Ishikawa (cell line): ENCODE data around the gene FAM124A.

Source experiments
- CEBPB ChIP-seq: IDR thresholded peaks from 2 replicates; pipeline ENCODE4 v1.6.1; 2012
- CREB1 ChIP-seq: IDR thresholded peaks from 2 replicates; pipeline ENCODE4 v1.6.1; 2012; ENCODE audit warnings: low read depth
- EGR1 ChIP-seq: IDR thresholded peaks from 2 replicates; pipeline ENCODE4 v1.6.1; 2012
- EP300 ChIP-seq: IDR thresholded peaks from 2 replicates; pipeline ENCODE4 v1.6.1; 2012; ENCODE audit warnings: borderline replicate concordance
- FOXM1 ChIP-seq: IDR thresholded peaks from 2 replicates; pipeline ENCODE4 v1.6.1; 2012; ENCODE audit warnings: low read depth, borderline replicate concordance
- MAX ChIP-seq: IDR thresholded peaks from 2 replicates; pipeline ENCODE4 v1.6.1; 2012
- NFIC ChIP-seq: IDR thresholded peaks from 2 replicates; pipeline ENCODE4 v1.6.1; 2012
- RAD21 ChIP-seq: IDR thresholded peaks from 2 replicates; pipeline ENCODE4 v1.6.1; 2012; ENCODE audit warnings: low read depth
- TAF1 ChIP-seq: IDR thresholded peaks from 2 replicates; pipeline ENCODE4 v1.6.1; 2012; ENCODE audit warnings: low read depth, mild to moderate bottlenecking
- TCF12 ChIP-seq: IDR thresholded peaks from 2 replicates; pipeline ENCODE4 v1.6.1; 2012; ENCODE audit warnings: low read depth
- TEAD4 ChIP-seq: IDR thresholded peaks from 2 replicates; pipeline ENCODE4 v1.6.1; 2012
- YY1 ChIP-seq: IDR thresholded peaks from 2 replicates; pipeline ENCODE4 v1.6.1; 2012; ENCODE audit warnings: low read depth
- ZBTB7A ChIP-seq: IDR thresholded peaks from 2 replicates; pipeline ENCODE4 v1.6.1; 2012; ENCODE audit warnings: low read depth
- TF ChIP-seq, protein P1 (sequence below): IDR thresholded peaks from 2 replicates; pipeline ENCODE4 v1.6.1; 2012
- TF ChIP-seq, protein P2 (sequence below): IDR thresholded peaks from 2 replicates; pipeline ENCODE4 v1.6.1; 2012; ENCODE audit warnings: low read depth, mild to moderate bottlenecking

Gene FAM124A

DNA sequence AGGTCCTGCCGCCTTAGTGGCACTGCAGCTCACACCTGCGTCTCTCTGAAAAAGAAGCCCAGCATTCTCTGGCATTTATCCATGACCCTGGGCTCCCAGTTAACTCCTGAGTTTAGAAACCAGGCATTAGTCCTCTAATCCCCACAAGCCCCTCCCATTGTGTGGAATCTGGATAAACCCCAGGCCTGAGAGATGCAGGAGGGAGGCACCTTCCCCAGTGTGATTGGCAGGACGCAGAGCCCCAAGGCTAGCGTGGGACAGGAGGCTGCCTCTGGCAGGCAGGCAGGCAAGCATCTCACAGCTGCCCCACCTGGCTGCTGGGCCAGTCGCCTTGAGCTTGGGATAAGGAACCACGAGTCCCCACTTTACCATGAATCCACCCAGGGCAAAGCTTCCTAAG lies 106.3 kb downstream of the FAM124A start:
- TF ChIP-seq RAD21 (no peak), ZBTB7A (no peak), CREB1 (no peak), EP300 (no peak), EGR1 (no peak), CEBPB (no peak), MAX (no peak), YY1 (no peak), TEAD4 (no peak), TCF12 (no peak), TAF1 (no peak), FOXM1 (no peak), NFIC (no peak)
- TF ChIP-seq, protein P1, sequence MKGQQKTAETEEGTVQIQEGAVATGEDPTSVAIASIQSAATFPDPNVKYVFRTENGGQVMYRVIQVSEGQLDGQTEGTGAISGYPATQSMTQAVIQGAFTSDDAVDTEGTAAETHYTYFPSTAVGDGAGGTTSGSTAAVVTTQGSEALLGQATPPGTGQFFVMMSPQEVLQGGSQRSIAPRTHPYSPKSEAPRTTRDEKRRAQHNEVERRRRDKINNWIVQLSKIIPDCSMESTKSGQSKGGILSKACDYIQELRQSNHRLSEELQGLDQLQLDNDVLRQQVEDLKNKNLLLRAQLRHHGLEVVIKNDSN = no peak
- TF ChIP-seq, protein P2, sequence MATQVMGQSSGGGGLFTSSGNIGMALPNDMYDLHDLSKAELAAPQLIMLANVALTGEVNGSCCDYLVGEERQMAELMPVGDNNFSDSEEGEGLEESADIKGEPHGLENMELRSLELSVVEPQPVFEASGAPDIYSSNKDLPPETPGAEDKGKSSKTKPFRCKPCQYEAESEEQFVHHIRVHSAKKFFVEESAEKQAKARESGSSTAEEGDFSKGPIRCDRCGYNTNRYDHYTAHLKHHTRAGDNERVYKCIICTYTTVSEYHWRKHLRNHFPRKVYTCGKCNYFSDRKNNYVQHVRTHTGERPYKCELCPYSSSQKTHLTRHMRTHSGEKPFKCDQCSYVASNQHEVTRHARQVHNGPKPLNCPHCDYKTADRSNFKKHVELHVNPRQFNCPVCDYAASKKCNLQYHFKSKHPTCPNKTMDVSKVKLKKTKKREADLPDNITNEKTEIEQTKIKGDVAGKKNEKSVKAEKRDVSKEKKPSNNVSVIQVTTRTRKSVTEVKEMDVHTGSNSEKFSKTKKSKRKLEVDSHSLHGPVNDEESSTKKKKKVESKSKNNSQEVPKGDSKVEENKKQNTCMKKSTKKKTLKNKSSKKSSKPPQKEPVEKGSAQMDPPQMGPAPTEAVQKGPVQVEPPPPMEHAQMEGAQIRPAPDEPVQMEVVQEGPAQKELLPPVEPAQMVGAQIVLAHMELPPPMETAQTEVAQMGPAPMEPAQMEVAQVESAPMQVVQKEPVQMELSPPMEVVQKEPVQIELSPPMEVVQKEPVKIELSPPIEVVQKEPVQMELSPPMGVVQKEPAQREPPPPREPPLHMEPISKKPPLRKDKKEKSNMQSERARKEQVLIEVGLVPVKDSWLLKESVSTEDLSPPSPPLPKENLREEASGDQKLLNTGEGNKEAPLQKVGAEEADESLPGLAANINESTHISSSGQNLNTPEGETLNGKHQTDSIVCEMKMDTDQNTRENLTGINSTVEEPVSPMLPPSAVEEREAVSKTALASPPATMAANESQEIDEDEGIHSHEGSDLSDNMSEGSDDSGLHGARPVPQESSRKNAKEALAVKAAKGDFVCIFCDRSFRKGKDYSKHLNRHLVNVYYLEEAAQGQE = no peak

DNA sequence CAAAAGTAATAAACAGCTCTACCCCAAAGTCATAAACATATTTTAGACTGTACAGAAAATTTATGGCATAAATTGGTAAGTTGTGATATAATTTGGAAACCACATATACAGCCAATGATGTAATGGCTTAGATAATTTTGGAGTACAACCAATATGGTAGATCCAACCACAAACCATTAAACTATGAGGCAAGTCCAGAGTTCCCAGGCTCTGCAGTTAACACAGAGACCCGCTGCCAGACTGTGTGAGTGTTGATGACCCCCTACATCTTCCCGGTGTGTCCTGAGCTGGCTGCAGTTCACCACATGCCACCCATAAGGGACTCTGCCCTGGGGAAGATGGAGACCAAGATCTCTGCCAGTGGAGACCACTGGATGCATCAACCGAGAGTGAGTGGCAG lies 107.4 kb downstream of the FAM124A start:
- TF ChIP-seq CEBPB (no peak), TCF12 (no peak), FOXM1 (no peak), TAF1 (no peak), EP300 (no peak), CREB1 (no peak), ZBTB7A (no peak), TEAD4 (no peak), EGR1 (no peak), RAD21 (no peak), NFIC (no peak), MAX (no peak), YY1 (no peak)
- TF ChIP-seq, protein P1 = no peak
- TF ChIP-seq, protein P2 = no peak

- TF ChIP-seq, protein P1 = no peak
- TF ChIP-seq YY1 (no peak), EP300 (no peak), TCF12 (no peak), ZBTB7A (no peak), TEAD4 (no peak), MAX (no peak), TAF1 (no peak)
Measured at GRCh38 chr13:51330791-51331190, 108.6 kb downstream of the FAM124A start.

- TF ChIP-seq CEBPB = no peak
- TF ChIP-seq, protein P2 = no peak
- TF ChIP-seq FOXM1 = no peak
- TF ChIP-seq YY1 = no peak
- TF ChIP-seq NFIC = no peak
- TF ChIP-seq EP300 = no peak
- no peak for TF ChIP-seq MAX
- TF ChIP-seq, protein P1 = no peak
- TF ChIP-seq ZBTB7A = no peak
- TF ChIP-seq TEAD4 = no peak
- TF ChIP-seq TAF1 = no peak
- TF ChIP-seq CREB1 = no peak
- TF ChIP-seq TCF12 = no peak
- TF ChIP-seq EGR1 = no peak
- no peak for TF ChIP-seq RAD21
Measured at GRCh38 chr13:51331354-51331861, 109.2 kb downstream of the FAM124A start.
